Measurements from ENCODE around the gene PTPRE.

Gene PTPRE

DNA sequence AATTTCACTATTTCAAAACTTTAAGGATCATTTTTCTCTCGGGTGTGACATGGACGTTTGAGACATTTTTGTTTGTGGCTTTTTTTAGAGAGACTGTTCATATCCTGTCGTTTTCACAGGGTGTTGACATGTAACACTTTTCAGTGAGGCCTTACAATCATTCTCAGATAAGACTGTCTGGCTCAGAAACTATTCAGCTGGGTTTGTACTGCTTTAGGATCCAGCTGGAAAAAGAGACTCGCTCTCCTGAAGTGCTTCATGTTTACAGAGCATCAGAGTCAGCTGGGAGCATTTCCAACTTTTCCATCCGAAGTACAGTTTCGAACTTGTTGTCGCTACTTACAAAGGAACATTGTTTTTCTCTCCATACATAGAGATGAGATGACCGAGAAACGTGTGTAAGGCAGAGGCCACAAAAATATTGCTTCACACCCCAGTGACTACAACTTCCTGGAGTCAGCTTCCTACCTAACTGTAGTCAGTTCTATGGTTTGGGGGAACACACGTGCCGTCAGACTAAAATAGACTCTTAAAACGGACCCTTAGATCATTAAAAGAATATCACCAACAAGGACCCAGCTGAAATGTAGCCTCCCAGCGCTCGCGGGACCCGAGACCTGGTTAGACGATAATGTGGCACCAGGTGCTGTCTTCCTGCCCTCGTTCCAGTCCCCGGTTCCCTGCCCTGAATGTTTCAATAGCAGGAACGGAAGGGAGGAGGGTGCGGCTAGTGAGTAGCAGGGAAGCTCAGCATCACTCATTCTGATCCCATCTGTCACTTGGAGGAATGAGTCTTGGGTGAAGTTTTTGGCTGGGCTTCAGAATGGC lies 141.3 kb downstream of the PTPRE start:
- DNase-seq, result no peak

DNA sequence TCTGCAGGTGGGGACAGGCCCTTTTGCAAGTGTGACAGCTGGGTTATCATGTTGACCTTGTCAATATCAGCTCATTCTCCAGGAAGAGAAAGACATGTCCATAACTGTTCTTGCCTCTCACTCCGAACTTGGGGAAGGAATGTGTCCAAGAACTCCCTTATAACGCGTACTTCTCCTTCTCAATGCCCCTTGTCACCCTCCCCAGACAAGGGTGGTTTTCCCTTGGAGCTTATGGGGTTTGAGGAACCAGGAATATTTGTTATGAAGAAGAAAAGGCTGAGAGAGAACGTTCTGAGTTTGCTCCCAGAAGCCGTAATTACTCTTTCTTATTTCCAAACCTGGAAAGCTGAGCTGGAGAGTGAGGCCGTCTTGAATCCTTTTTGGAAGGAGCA lies 141.9 kb downstream of the PTPRE start:
- no peak for DNase-seq

DNA sequence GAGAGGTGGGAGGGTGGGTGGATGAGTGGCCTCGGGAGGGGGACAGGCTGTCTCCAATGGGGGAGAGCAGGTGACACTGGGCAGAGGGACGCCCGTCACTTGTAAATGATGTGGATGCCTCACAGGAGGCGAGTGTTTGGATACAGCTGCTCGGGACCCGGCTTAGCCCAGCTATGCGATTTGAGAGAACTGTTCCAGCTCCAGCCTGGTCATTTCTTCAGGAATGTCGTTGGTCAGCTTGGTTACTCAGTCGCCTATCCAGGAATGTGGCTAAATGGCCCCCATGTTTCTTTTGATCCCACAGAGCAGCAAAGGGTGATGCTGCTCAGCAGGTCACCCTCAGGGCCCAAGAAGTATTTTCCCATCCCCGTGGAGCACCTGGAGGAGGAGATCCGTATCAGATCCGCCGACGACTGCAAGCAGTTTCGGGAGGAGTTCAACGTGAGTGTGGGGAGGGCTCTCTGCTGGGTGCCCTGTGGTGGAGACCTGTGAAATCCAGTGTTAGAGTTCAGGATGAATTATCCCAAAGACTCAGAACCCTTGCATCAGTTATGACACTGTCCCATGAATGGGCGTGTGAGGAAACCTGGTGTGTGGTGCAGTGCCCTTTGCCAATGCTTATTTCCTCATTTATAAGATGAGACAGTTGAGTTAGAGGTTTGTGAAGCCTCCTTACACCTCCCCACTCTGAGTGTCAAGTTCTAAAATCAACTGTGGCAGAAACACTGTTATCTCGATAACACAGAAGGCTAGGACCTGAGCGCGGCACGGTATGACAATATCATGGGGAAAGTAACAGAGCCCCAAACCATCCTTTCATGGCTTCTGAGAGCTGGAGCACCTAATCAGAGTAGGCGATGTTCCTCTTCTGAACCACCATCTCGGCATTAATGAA lies 142.6 kb downstream of the PTPRE start:
- no peak for DNase-seq

DNA sequence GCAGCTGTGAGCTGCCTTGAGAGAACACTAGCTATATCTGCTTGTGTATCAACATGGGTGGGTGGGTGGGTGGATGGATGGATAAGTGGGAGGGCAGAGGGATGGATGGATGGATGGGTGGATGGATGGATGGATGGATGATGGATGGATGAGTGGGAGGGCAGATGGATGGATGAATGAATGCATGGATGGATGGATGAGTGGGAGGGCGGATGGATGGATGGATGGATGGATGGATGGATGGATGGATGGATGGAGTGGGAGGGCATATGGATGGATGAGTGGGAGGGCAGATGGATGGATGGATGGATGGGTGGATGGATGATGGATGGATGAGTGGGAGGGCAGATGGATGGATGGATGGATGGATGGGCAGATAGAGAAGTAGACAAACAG lies 143.2 kb downstream of the PTPRE start:
- DNase-seq, result no peak

- no peak for DNase-seq
Observed at GRCh38 chr10:128050936-128051335, 144.0 kb downstream of the PTPRE start.

- no peak for DNase-seq
Observed at GRCh38 chr10:128051548-128051947, 144.6 kb downstream of the PTPRE start.

- no peak for DNase-seq
Observed at GRCh38 chr10:128052696-128053095, 145.8 kb downstream of the PTPRE start.

- DNase-seq, result no peak
Observed at GRCh38 chr10:128053356-128053755, 146.5 kb downstream of the PTPRE start.

GRCh38 chr10:128054163-128054970 lies 147.5 kb downstream of the PTPRE start:
- DNase-seq, result peak in 1 of 14 donors; percentile 24

- DNase-seq, result no peak
Observed at GRCh38 chr10:128055061-128055868, 148.4 kb downstream of the PTPRE start.

- DNase-seq, result no peak
Observed at GRCh38 chr10:128056303-128057050, 149.6 kb downstream of the PTPRE start.

GRCh38 chr10:128058106-128058749 lies 151.3 kb downstream of the PTPRE start:
- DNase-seq, result no peak

- no peak for DNase-seq
Observed at GRCh38 chr10:128058750-128059134, 151.8 kb downstream of the PTPRE start.

DNA sequence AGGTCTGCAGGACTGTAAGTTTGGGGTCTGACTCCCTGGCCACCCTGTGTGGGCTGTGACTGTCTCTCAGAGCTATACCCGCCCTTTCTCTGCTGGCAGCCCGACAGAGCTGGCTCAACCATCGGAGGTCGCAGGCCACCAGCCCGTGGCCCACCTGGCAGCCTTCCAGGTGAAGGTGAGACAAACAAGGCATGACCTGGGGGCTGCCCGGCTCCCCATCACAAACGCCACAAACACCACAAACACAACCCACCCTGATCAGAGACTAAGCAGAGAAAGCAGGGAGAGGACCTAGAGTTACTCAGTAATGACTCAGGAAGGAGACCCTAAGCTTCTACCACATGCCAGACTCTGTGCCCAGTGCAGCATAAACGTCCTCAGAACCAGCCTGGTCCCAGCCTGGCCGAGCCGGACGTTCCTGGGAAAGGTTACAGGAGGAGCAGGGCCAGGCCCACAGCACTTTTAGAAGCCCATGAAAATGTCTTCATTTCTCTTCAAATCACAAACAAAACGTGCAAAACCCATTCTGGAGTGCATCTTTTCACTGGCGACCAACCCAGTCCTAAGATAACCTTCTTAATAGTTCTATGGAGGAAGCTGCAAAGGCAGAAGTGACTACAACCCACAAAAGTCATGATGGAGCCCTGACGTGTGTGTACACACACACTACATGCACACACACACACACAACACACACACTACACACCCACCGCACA lies 152.5 kb downstream of the PTPRE start:
- DNase-seq, result no peak

GRCh38 chr10:128059982-128060293 lies 153.0 kb downstream of the PTPRE start:
- DNase-seq, result no peak

DNA sequence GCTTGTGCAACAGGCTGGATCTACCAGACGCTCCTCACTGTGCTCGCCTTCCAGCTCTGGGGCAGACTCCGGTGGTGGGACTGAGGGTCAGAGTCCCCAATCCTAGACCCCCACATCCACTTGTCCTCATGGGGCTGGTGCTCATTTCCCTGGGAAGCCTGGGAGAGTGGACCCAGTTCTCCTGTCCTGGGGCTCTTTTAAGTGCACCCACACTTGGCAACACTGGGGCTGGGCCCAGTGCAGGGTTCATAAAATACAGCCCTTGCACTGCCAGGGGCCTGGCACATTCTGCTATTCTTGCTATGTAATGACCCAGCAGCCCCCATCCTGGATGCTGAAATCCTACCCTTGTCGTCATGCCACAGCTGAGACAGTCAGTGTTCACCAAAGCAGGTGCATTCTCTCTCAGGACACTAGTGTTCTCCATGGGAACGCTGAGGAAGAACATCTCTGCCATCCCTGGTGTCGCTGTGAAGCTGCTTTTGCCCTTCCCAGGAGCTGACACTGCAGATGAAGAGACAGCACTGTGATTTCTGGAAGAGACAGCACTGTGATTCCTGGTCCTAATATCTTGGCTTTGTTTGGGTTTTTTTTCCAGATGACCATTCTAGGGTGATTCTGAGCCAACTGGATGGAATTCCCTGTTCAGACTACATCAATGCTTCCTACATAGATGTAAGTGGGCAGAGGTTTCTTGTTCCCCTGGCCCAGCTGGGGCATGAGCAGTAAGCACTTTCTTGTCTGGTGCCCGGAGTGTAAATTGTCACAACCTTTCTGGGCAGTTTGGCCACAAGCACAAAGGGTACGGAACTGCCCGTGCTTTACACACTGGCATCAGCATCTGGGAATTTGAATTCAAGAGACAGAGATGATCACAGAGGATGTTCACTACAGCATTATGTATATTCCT lies 153.7 kb downstream of the PTPRE start:
- peak in 1 of 14 donors; percentile 46 for DNase-seq

DNA sequence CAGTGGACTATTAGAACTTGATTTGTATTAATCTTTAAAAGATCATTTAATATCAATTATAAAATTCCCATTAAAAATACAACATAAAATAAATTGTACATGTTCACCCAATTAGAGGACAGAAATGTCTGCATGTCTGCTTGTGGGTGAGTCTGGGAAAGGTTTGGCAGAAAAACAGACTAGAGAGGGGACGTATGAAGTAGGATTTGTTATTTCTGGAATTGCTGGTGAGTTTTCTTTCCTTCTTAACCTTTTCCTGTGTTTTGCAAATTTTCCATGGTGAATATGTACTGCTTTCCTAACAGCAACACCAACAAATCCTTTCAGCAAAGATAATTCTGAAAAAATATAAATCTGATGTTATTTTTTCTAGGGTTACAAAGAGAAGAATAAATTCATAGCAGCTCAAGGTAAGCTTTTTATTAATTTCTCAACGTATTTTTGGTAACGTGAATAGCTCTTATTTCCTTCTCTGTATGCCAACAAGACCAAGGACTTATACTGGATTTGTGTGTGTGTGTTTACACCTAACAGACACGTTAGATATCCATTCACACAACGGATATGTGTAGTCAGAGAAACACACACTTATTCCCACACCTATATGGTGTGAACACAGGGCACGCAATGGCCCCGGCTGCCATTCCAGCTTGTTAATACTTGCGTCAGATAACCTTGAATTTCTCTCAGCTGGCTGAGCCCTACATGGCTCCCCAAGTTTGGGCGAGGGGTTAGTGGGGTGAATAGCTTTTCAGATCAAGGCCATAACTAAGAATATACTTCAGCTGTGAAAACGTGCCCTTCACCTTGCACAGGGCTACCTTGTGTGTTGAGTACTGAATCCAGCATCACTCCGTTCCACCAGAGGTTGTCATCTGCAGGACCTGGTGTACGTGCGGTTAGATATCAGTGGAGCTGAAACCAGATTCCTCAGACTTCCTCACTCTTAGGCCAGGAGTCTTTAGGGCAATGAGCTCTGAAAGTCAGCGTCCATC lies 154.7 kb downstream of the PTPRE start:
- DNase-seq, result no peak
